LNCAP (cell line): ENCODE results near the gene UBA52.

Experiments used
- TF ChIP-seq, protein P1 (sequence below): fragments of 450-650 bp; IDR thresholded peaks from 2 replicates; pipeline ENCODE4 v1.5.1; 2017; ENCODE audit warnings: mild to moderate bottlenecking

Gene UBA52

DNA sequence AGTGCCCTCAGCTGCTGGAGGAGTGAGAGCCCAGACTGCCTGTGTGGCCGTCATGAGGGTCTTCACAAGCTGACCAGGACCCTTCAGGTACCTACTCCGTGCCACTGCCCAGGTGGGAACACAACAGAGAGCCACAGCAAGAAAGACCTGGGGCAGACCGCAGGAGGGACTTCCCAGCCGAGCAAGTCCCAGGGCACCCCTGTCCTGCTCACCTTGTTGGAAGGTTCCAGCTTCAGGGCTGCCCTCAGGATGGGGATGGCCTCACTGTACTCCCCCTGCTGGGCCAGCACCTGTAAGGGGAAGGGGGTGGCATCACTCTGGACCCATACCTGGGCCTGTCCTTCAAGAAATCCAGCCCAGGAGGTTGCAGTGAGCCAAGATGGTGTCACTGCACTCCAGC is 38.6 kb upstream of the UBA52 start:
- TF ChIP-seq, protein P1, sequence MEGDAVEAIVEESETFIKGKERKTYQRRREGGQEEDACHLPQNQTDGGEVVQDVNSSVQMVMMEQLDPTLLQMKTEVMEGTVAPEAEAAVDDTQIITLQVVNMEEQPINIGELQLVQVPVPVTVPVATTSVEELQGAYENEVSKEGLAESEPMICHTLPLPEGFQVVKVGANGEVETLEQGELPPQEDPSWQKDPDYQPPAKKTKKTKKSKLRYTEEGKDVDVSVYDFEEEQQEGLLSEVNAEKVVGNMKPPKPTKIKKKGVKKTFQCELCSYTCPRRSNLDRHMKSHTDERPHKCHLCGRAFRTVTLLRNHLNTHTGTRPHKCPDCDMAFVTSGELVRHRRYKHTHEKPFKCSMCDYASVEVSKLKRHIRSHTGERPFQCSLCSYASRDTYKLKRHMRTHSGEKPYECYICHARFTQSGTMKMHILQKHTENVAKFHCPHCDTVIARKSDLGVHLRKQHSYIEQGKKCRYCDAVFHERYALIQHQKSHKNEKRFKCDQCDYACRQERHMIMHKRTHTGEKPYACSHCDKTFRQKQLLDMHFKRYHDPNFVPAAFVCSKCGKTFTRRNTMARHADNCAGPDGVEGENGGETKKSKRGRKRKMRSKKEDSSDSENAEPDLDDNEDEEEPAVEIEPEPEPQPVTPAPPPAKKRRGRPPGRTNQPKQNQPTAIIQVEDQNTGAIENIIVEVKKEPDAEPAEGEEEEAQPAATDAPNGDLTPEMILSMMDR = no peak

DNA sequence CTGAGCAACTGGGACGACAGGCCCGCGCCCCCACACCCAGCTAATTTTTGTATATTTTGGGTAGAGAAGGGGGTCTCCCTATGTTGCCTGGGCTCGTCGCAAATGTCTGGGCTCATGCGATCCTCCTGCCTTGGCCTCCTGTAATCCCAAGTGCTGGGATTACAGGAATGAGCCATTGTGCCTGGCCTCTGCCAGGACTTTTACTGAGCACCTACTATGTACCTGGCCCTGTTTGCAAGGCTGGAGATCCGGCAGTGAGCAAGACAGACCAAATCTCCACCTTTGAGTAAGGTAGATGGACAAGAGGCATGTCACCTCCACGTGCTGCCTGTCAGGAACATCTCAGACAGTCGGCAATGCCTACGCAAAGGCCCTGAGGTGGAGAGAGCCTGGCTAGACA is 35.2 kb upstream of the UBA52 start:
- TF ChIP-seq, protein P1 = no peak

DNA sequence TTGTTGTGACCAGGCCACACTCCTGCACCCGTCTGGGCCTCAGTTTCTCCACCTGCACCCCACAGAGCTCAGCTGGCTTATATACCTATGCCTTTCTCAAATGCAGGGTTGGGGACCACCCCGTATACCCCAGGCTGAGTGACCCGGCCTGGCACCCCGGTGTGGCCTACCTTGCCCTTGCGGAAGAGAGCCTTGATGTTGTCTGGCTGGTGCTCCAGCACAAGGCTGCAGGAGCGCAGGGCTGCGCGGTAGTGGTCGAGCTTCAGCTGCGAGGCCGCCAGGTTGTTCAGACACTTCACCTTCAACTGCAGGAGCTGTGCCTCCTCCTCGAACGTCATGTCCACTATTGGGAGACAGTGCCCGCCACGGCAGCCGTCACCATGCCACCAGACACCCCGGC is 34.2 kb upstream of the UBA52 start:
- TF ChIP-seq, protein P1 = no peak

DNA sequence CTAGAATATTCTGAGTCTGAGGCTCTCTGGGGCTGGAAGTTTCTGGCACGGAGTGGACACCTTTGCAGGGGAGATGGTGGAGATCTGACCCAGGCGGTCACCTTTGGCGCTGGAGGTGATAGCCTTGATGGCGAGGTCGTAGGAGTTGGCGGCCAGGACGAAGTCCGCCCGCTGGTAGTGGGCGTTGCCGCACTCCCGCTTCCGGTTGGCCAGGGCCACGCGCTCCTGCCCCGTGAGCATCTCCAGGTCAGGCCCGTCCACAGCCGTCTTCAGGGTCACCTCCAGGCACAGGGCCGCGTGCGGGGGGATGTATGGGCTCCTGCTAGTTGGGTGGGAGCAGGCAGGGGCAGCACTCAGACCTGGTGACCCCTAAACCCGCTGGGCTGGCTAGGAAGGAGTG is 33.5 kb upstream of the UBA52 start:
- TF ChIP-seq, protein P1 = no peak

DNA sequence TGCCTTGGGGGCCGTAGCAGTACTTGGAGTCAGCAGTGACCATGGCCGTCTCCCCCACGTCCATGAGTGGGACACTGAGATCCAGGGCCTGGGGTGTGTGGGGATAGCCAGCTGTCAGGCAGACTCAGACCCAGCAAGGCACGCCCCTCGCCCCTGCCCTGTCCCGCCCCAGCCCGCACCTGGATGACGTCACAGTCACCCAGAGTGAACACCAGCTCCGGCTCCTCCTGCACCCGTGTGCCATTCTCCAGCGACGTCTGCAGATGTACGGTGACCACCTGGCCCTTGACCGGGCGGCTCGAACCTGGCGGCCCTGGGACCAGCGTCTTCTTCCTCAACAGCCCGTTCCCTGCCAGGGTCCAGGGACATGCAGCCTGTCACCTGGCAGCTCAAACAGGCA is 32.3 kb upstream of the UBA52 start:
- TF ChIP-seq, protein P1 = no peak

DNA sequence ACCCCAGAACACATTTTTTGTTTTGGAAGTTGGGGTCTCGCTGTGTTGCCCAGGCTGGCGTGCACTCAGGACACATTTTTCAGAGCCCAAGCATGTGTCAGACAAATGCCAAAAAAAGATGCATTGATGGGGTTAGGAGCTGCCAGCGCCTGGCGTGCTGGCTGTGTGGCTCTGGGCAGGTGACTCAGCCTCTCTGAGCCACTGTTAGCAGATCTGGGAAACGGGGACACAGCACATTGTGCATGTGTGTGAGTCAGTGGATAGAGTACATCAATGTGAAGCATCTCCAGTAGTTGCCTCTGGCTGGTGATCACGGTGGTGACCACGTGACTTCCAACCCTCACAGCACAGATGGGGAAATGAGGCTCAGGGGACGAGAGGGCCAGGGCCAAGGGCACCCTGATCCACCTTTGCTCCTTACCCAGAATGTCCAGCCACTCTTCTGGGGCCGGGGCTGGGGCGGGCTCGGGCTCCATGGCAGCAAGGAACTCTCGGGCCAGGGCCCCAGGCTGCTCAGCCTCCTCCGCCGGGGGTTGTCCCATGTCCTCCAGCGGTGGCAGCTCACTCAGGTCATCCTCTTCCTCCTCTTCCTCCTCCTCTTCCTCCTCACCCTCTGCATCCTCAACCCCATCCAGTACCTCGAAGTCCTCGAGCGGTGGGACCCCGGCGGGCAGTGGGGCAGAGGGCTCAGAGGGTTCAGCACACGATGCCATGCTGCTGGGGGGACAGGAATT is 30.2 kb upstream of the UBA52 start:
- TF ChIP-seq, protein P1 = no peak

DNA sequence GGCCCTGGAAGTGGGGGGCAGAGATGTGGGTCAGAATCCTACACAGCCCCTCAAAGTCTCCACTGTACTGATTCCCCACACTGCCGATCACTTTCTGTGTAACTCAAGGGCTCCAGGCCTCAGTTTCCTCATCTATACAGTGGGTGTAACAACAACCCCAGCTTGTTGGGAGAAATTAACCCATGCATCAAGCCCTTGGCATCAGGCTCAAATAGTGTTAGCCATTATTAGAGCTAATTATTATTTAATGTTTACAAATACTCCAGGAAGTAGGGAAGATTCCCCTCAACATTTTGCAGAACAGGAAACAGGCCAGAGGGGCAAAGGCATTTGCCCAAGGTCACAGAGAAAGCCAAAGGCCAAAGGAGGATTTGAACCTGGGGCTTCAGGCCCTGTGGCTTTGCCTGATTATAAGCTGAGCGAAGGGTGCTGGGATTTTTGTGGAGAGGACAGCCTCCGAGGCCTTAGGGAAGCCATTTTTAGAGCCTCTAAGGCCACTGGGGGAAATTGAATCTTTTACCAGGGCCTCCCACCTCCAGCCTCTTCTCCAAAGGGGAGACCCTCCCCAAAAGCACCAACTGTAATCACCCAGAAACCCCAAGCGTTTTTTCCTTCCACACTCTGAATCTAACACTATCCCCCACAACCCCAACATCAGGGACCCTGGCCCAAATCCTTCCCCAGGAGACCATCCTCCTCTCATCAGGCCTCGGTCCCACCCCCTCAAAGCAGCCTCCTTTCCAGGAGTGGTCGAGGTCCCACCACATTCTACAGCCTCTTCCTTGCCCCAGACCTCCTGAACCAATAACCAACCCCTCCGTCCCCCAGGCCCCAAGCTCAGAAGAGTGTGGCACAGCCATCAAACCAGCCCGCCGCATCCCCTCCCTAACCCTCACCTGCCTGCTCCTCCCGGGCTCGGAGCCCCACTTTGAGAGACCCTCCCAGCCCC is 29.4 kb upstream of the UBA52 start:
- TF ChIP-seq, protein P1 = no peak
